Chondrocyte (in vitro differentiated cells): ENCODE data around the gene HEXIM1. TPM values are rescaled to one million over a fixed set of nuclear protein-coding genes. Genes with fewer than 3 reads are reported as not detected.

Experiments used
- DNase-seq: peaks from one replicate; pipeline ENCODE4 v3.0.0; 2021; ENCODE audit warnings: mixed read lengths, low spot score
- H3K27ac Mint-ChIP-seq: one replicate; pipeline ENCODE4 v1.8.0; 2021; ENCODE audit warnings: mild to moderate bottlenecking, moderate library complexity, mixed read lengths; ENCODE audit not compliant: unreplicated experiment
- H3K27me3 Mint-ChIP-seq: 2 replicates; pipeline ENCODE4 v1.8.0; 2021; ENCODE audit warnings: low read depth, mixed read lengths
- H3K36me3 Mint-ChIP-seq: 2 replicates; pipeline ENCODE4 v1.8.0; 2021; ENCODE audit warnings: low read depth, mixed read lengths
- H3K4me1 Mint-ChIP-seq: 2 replicates; pipeline ENCODE4 v1.8.0; 2021; ENCODE audit warnings: low read depth, mild to moderate bottlenecking, mixed read lengths
- H3K4me3 Mint-ChIP-seq: one replicate; pipeline ENCODE4 v1.8.0; 2021; ENCODE audit warnings: mild to moderate bottlenecking, moderate library complexity, mixed read lengths; ENCODE audit not compliant: unreplicated experiment
- H3K9me3 Mint-ChIP-seq: 2 replicates; pipeline ENCODE4 v1.8.0; 2021; ENCODE audit warnings: low read depth, mixed read lengths
- CTCF ChIP-seq: fragments of 200-600 bp; sonication (generic); IDR thresholded peaks from 2 replicates; pipeline ENCODE4 v1.5.0; 2021; ENCODE audit warnings: antibody characterized with exemption, mild to moderate bottlenecking, moderate library complexity
- total RNA-seq: library from RNA; stranded (reverse); gene quantifications from 3 replicates; pipeline ENCODE4 v1.2.1, GENCODE V29; 2021

The HEXIM1 gene
- total RNA-seq, 1 donor from 2014 or later, result 36.4 TPM

GRCh38 chr17:45171338-45172231 lies 23.3 kb downstream of the HEXIM1 start:
- Mint-ChIP-seq H3K27me3 (no peaks in the 10 kb centered on the region), H3K9me3 (no peaks in the 10 kb centered on the region), H3K27ac (peak overlapping the region; percentile 99), H3K36me3 (no peaks in the 10 kb centered on the region), H3K4me1 (peaks cover 41% of the 10 kb centered on the region), H3K4me3 (peak overlapping the region; percentile 70)
- peak; percentile 85 for DNase-seq
- no peak for TF ChIP-seq CTCF

DNA sequence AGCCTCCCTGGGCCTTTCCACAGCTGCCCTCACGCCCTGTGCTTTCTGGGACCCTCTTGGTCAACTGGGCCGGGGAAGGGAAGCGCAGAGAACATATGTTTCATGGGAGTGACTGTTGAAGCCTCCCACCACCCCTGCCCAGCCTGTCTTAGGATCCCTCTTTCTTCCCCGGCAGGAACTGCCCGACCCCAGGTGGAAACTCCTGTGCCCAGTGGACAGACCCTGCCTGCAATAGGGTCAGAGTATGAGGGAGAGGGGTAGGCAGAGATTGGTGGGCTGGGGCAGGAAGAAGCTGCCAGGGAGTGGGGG lies 23.9 kb downstream of the HEXIM1 start:
- peak overlapping the region; percentile 99 for H3K27ac Mint-ChIP-seq
- H3K9me3 Mint-ChIP-seq, result no peaks in the 10 kb centered on the region
- H3K4me3 Mint-ChIP-seq, result peak overlapping the region; percentile 70
- no peak for TF ChIP-seq CTCF
- H3K36me3 Mint-ChIP-seq, result no peaks in the 10 kb centered on the region
- H3K4me1 Mint-ChIP-seq, result peaks cover 41% of the 10 kb centered on the region
- no peaks in the 10 kb centered on the region for H3K27me3 Mint-ChIP-seq
- peak; percentile 63 for DNase-seq

- peak overlapping the region; percentile 99 for H3K27ac Mint-ChIP-seq
- peak; percentile 92 for DNase-seq
- H3K36me3 Mint-ChIP-seq, result no peaks in the 10 kb centered on the region
- H3K4me3 Mint-ChIP-seq, result peak overlapping the region; percentile 70
- peak; percentile 50 for TF ChIP-seq CTCF
- H3K27me3 Mint-ChIP-seq, result no peaks in the 10 kb centered on the region
- no peaks in the 10 kb centered on the region for H3K9me3 Mint-ChIP-seq
- H3K4me1 Mint-ChIP-seq, result peaks cover 41% of the 10 kb centered on the region
Measured at GRCh38 chr17:45172541-45173286, 24.4 kb downstream of the HEXIM1 start.

DNA sequence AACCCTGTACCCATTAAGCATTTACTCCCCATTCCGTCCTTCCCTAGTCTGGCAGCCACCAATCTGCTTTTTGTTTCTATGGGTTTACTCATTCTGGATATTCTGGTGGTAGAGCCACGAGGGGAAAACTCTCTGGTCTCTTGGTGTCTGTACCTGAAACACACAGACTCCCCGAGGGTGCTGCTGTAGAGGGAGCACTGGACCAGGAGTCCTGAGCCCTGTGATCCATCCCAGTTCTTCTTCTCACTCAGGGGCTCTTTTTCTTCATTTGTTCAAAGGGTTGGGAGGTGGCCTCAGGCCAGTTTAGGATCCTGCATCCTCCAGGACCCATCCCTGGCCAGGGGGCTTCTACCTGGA lies 27.5 kb downstream of the HEXIM1 start:
- Mint-ChIP-seq H3K4me3 (no peak overlapping the region), H3K36me3 (no peaks in the 10 kb centered on the region), H3K27me3 (no peaks in the 10 kb centered on the region), H3K4me1 (peaks cover 32% of the 10 kb centered on the region), H3K9me3 (no peaks in the 10 kb centered on the region), H3K27ac (no peak overlapping the region)
- TF ChIP-seq CTCF, result no peak
- no peak for DNase-seq

DNA sequence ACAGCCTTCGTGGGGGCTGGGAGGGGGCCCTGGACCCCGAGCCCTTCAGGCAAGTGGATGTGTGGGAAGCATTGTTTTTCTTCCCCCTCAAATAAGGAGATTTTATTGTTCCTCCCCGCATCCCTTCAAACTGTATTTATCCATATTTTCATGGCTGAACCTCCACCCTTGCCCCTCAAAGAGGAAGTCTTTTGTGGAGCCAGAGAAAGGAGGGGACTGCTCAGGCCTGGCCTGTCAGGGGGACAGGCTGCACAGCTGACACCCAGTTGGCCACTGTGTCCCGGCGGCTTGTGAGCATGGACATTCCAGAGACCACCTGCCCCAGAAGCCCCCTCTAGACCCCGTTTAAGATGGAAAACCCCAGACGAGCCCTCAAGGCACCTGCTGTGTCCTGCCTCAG lies 29.3 kb downstream of the HEXIM1 start:
- TF ChIP-seq CTCF, result no peak
- Mint-ChIP-seq H3K4me3 (no peak overlapping the region), H3K27ac (no peak overlapping the region), H3K9me3 (no peaks in the 10 kb centered on the region), H3K4me1 (peaks cover 15% of the 10 kb centered on the region), H3K36me3 (no peaks in the 10 kb centered on the region), H3K27me3 (no peaks in the 10 kb centered on the region)
- no peak for DNase-seq
